Ectodermal cell (in vitro differentiated cells): ENCODE measurements around the gene HORMAD2. TPM values are rescaled to one million over a fixed set of nuclear protein-coding genes. Genes with fewer than 3 reads are reported as not detected.

Source experiments
- H3K27ac ChIP-seq: 2 replicates; pipeline ENCODE4 v1.7.0; 2013; ENCODE audit warnings: mild to moderate bottlenecking, low read depth, low read length; ENCODE audit not compliant: insufficient read depth, poor library complexity, severe bottlenecking
- H3K27me3 ChIP-seq: 2 replicates; pipeline ENCODE4 v1.7.0; 2013; ENCODE audit warnings: mild to moderate bottlenecking, low read length; ENCODE audit not compliant: insufficient read depth, control insufficient read depth, poor library complexity, severe bottlenecking
- H3K36me3 ChIP-seq: one replicate; pipeline ENCODE4 v1.7.0; 2013; ENCODE audit warnings: low read length; ENCODE audit not compliant: control insufficient read depth, insufficient read depth
- H3K4me1 ChIP-seq: one replicate; pipeline ENCODE4 v1.7.0; 2013; ENCODE audit warnings: low read length; ENCODE audit not compliant: control insufficient read depth, insufficient read depth
- H3K4me3 ChIP-seq: 2 replicates; pipeline ENCODE4 v1.7.0; 2013; ENCODE audit warnings: low read depth, low read length, control low read depth; ENCODE audit not compliant: insufficient read depth
- H3K9me3 ChIP-seq: 2 replicates; pipeline ENCODE4 v1.7.0; 2013; ENCODE audit warnings: mild to moderate bottlenecking, low read length, moderate library complexity; ENCODE audit not compliant: control insufficient read depth
- WGBS, 2 experiments: methylation state at CpG; one replicate each; pipeline ENCODE4 v1.1.7; 2013; ENCODE audit warnings: missing lambda C conversion rate in 2 of 2; 5-methylcytosine and 5-hydroxymethylcytosine counted together
- polyA plus RNA-seq, 4 experiments: library from polyadenylated mRNA; stranded (reverse); fragments of 50-300 nt; gene quantifications; one replicate each; pipeline ENCODE4 v1.2.3, GENCODE V29; 2013

The HORMAD2 gene, protein sequence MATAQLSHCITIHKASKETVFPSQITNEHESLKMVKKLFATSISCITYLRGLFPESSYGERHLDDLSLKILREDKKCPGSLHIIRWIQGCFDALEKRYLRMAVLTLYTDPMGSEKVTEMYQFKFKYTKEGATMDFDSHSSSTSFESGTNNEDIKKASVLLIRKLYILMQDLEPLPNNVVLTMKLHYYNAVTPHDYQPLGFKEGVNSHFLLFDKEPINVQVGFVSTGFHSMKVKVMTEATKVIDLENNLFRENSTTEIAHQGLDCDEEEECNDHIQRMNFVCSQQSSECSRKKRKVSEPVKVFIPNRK
- polyA plus RNA-seq (2013, experiment 1 of 4) = not detected
- polyA plus RNA-seq (2013, experiment 2 of 4) = not detected
- polyA plus RNA-seq (2013, experiment 3 of 4) = not detected
- polyA plus RNA-seq (2013, experiment 4 of 4) = not detected

DNA sequence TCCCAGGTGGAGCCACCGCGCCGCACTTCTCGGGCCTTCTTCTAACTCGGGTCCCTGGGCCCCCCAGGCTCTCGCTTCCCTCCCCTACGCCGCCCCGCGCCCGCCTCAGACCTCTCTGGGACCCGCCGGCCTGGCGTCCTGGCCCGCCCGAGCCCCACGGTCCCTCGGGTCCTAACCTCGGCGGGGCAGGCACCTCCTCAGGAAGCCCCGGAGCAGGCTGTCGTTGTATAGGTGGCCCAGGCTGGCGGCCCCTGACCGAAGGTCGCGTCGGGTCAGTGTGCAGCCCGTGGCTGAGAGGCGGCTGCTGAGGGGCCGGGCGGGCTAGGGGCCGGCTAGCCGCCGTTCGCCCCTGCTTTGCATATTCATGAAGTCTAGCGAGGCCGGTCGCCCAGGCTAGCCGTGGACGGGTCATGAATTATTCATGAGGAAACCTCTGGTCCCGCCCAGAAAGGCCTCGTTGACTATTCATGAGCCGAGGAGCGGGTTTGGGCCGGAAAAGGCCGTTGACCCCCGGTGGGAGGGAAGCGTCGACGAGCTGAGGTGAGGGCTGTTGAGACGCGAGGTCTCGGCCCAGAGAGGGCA lies at the start of gene HORMAD2:
TSS of gene HORMAD2 (plus strand) at position 513 of the 582 bp plus-strand sequence. CDS start 13,489 bp downstream, outside the sequence.
- Histone ChIP-seq H3K27ac (no peak within 1 kb of the TSS), H3K4me1 (no peaks in the 10 kb centered on the region), H3K27me3 (peaks cover 3% of the 10 kb centered on the region), H3K9me3 (no peaks in the 10 kb centered on the region), H3K4me3 (no peak within 1 kb of the TSS), H3K36me3 (no peaks in the 10 kb centered on the region)
- WGBS, 2 experiments = 77 to 82% methylated on average over 53 of the region's 53 CpGs

DNA sequence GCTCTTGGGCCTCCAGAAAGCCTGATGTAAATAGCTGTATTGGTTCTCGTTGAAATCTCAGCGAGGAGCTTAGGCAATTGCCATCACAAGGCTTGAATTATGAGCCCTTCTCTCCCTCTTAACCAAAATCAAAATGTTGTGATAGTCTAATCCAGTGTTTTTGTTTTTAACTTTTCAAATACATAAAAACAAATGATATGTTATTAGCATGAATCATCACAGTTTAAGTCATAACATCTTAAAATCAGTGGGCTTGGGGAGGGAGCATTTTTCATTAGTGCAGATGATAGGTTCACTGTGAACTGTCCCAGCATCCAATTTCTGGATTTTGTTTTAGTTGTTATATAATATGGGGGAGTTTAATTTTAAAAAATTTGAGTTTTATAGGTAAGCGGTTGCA lies 48.9 kb upstream of the HORMAD2 start:
- Histone ChIP-seq H3K36me3 (no peaks in the 10 kb centered on the region), H3K27ac (no peak overlapping the region), H3K27me3 (no peaks in the 10 kb centered on the region), H3K4me1 (no peaks in the 10 kb centered on the region), H3K9me3 (no peaks in the 10 kb centered on the region), H3K4me3 (no peak overlapping the region)
- WGBS, 2 experiments = 95 to 97% methylated on average over 3 of the region's 3 CpGs

DNA sequence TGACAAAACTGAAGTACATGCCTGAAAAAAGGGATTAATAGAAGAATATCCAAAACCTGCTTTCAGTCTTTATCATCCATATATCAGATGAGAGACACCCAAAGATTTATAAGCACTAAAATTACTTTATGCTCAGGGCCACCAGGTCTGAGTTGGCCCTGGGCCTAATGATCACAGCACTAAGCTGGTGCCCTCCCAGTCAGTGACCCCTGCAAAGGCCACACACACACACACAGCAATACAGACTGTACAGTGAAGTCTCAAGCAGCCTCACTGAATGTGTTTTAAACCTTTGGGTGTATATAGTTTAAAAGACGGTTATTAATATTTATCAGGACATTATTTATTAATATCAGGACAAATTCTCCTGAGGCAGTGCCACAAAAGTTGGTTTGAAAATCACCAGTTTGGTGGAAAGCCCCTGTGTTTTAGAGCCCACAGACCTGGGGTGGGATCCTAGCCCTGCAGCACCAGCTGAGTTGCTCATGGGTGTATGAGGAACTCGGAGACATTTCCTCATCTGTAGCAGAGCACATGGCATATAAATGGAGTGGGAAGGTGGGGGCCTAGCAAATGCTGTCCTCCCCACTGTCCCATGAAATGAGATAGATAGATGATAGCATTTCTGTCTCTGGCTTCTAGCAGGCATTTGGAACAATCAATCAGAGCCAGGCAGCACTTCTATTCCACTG lies 48.4 kb upstream of the HORMAD2 start:
- 87 to 98% methylated on average over 1 of the region's 2 CpGs for WGBS, 2 experiments
- no peak overlapping the region for H3K27ac ChIP-seq

DNA sequence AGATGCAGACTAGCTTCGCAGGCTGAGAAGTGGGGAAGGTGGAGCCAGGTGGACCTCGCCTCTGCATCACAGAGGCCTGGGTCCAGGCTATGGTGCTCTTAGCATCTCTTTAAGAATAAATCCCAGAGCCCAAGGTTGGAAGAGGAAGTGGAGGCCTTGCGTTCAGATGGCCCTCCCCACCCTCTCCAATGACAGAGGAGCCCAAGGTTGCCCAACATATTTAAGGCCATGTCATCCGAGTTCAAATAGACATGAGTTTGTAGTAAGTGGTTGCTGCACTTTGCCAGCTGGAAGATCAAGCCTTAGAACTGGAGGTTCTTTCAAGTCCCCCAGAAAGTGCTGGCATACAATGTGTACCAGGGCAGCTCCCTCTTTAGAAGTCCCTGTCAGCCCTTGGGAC lies 47.1 kb upstream of the HORMAD2 start:
- Histone ChIP-seq H3K4me1 (no peaks in the 10 kb centered on the region), H3K4me3 (no peak overlapping the region), H3K36me3 (no peaks in the 10 kb centered on the region), H3K27ac (no peak overlapping the region), H3K9me3 (no peaks in the 10 kb centered on the region), H3K27me3 (no peaks in the 10 kb centered on the region)
- 88 to 93% methylated on average over 4 of the region's 4 CpGs for WGBS, 2 experiments

More for the DNA sequence above, 48.4 kb upstream of the HORMAD2 start:
- Histone ChIP-seq H3K9me3 (no peaks in the 10 kb centered on the region), H3K36me3 (no peaks in the 10 kb centered on the region), H3K4me3 (no peak overlapping the region), H3K4me1 (no peaks in the 10 kb centered on the region), H3K27me3 (no peaks in the 10 kb centered on the region)

DNA sequence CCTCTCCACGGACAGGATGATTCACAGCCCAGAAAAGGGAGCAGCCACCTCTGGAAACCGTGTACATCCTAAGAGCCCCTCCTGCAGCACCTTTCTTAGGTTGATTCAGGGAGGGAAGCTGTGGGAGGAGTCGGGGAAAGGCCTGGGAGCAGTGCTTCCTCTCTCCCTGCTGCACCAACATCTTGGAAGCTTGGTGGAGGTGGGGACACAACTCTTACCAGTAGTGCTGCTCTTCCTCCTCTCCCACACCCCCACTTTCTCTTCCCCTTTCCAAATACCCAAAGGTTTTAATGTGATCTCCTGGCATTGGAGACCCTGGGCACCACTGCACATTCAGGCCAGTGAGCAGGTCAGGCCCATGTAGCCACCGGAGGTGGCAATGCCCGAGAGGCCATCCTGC lies 46.4 kb upstream of the HORMAD2 start:
- H3K9me3 ChIP-seq = no peaks in the 10 kb centered on the region
- no peaks in the 10 kb centered on the region for H3K4me1 ChIP-seq
- no peak overlapping the region for H3K4me3 ChIP-seq
- H3K27ac ChIP-seq = no peak overlapping the region
- 67 to 74% methylated on average over 5 of the region's 5 CpGs for WGBS, 2 experiments
- H3K27me3 ChIP-seq = no peaks in the 10 kb centered on the region
- H3K36me3 ChIP-seq = no peaks in the 10 kb centered on the region

DNA sequence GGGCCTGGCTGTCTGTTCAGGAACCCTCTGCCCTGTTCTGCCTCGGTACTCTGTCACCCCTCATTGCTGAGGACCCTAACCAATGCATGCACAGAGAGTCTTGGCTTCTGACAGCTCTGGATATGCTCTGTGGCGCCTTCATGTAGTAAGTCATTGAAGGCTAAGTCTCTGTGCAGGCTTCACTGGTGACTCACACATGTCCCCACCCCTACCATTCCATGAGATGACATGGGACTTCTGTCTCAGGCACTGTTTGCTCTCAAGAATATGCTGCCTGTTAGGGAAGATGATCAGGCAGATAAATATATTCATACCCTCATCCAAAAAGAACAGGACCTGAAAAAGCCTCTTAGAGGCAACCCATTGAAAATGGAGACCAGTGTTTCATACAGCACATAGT lies 43.6 kb upstream of the HORMAD2 start:
- Histone ChIP-seq H3K4me3 (no peak overlapping the region), H3K27ac (no peak overlapping the region), H3K27me3 (no peaks in the 10 kb centered on the region), H3K4me1 (no peaks in the 10 kb centered on the region), H3K36me3 (no peaks in the 10 kb centered on the region), H3K9me3 (no peaks in the 10 kb centered on the region)
- 88 to 91% methylated on average over 2 of the region's 2 CpGs for WGBS, 2 experiments

DNA sequence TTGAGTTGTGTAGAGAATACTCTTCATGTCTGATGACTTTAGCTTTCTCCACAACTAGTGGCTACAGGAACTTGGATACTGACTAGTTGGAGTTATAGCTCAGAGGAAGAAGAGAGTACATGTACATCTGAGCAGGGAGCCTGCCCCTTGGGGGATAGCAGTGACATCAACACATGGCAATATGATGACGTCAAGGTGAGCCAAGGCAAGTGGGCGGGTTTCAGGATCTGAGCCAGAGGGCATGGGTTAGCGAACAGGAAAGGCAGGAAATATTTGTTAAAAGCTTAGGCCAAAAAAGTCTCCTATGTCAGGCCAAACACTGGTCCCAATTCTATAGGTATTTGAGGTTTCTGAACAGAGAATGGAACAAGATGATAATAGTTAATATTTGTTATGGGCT lies 42.0 kb upstream of the HORMAD2 start:
- Histone ChIP-seq H3K4me1 (no peaks in the 10 kb centered on the region), H3K27ac (no peak overlapping the region), H3K27me3 (no peaks in the 10 kb centered on the region), H3K9me3 (no peaks in the 10 kb centered on the region), H3K4me3 (no peak overlapping the region), H3K36me3 (no peaks in the 10 kb centered on the region)
- 89% methylated on average over 3 of the region's 3 CpGs for WGBS, 2 experiments

DNA sequence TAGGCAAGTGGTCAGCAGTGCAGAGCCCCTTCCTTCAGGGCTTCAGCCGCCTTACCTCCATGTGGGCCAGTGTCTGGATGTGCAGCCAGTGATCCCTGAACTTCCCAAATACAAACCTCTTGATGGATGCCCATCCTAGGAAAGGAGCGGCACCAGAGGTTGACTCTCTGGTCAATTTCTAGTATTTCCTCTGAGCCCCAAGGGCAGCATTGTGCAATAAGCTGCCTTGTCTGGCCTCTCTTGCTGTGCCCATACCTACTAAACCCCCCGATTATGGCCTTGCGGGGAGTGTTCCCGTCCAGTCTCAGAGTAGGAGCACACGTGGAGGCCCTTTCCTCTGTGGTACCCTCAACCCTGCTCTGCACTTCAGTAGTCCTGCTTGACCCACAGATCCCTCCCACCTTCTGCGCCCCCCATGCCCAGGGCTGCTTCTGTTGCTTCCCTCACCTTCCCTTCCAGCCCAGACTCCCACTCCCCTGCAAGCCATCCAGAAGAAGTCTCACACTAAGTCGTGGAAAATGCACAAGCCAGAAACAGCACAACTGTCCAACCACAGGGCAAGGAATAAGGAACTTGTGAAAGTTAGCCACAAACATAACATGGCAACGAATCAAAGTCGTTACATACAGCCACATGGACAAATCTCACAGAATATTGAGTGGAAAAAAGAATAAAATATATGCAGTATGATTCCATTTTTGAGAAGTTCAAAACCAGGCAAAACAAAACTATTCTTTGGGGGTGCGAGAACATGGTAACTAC lies 39.6 kb upstream of the HORMAD2 start:
- H3K4me1 ChIP-seq = no peaks in the 10 kb centered on the region
- WGBS, 2 experiments = 93 to 95% methylated on average over 9 to 11 of the region's 11 CpGs
- H3K4me3 ChIP-seq = no peak overlapping the region
- no peaks in the 10 kb centered on the region for H3K27me3 ChIP-seq
- H3K36me3 ChIP-seq = no peaks in the 10 kb centered on the region
- H3K9me3 ChIP-seq = no peaks in the 10 kb centered on the region
- H3K27ac ChIP-seq = no peak overlapping the region

DNA sequence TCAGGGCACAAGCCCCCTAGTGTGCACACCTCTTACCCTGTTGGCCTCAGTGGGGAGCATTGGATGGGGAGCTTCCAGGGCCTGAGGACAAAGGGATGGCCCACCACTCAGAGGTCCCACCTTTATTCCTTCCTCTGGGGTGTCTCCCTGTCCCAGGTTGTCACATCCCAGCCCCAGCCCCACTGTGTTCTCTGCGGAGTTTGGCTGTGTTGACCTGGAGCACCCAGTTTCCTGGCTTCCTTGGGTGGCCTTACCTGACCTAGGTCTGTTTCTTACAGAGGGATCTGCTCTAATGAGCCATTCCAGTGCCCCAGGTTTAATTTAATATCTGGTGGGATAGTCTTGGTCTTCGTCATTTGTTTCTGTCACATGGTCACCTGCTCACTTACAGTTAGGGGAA lies 38.8 kb upstream of the HORMAD2 start:
- no peaks in the 10 kb centered on the region for H3K9me3 ChIP-seq
- WGBS, 2 experiments = 81 to 83% methylated on average over 2 of the region's 2 CpGs
- H3K27me3 ChIP-seq = no peaks in the 10 kb centered on the region
- no peak overlapping the region for H3K4me3 ChIP-seq
- no peaks in the 10 kb centered on the region for H3K4me1 ChIP-seq
- no peak overlapping the region for H3K27ac ChIP-seq
- H3K36me3 ChIP-seq = no peaks in the 10 kb centered on the region

DNA sequence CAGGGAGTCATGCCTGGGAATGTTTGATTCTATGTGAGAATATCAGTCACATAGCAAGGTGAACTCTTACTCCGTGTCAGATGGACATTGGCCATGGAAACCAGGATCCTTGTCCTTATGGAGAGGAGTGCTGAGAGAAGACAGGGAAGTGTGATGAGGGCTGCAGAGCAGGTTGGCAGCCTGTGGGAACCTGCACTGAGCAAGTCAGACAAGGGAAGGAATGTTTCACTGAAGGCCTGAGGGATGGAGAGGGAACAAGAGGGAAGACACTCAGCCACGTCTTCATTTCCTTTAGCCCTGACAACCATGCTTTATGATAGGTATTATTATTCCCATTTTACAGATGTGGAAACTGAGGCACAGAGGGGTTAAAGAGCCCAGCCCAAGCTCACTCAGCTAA lies 38.4 kb upstream of the HORMAD2 start:
- no peaks in the 10 kb centered on the region for H3K4me1 ChIP-seq
- 85 to 92% methylated on average over 2 of the region's 2 CpGs for WGBS, 2 experiments
- H3K27me3 ChIP-seq = no peaks in the 10 kb centered on the region
- H3K4me3 ChIP-seq = no peak overlapping the region
- no peak overlapping the region for H3K27ac ChIP-seq
- no peaks in the 10 kb centered on the region for H3K9me3 ChIP-seq
- no peaks in the 10 kb centered on the region for H3K36me3 ChIP-seq
